Spleen (tissue), 11 donors: ENCODE measurements around the gene MYOF. TPM values are rescaled to one million over a fixed set of nuclear protein-coding genes. Genes with fewer than 3 reads are reported as not detected.

Experiments used
- DNase-seq: peaks from one replicate; pipeline ENCODE4 v3.0.0-alpha.2; 2020
- H3K27ac ChIP-seq, 8 donors: fragments of 200-600 bp; sonication (generic) in 7 of 8; 1 replicate in 4 of 8; 2 replicates in 4 of 8; pipeline versions ENCODE4 v1.5.0 to v1.8.0; 2016 to 2021; ENCODE audit warnings: inconsistent platforms in 4 of 8, mild to moderate bottlenecking in 4 of 8, moderate library complexity in 1 of 8
- H3K27me3 ChIP-seq, 7 donors: fragments of 200-600 bp; sonication (generic) in 6 of 7; replicated peaks in 1 of 7; 1 replicate in 4 of 7; 2 replicates in 3 of 7; pipeline versions ENCODE4 v1.5.0 to v1.8.0; 2016 to 2021; ENCODE audit warnings: inconsistent platforms in 3 of 7, mild to moderate bottlenecking in 1 of 7
- H3K36me3 ChIP-seq, 6 donors: fragments of 200-600 bp; sonication (generic) in 5 of 6; 1 replicate in 4 of 6; 2 replicates in 2 of 6; pipeline versions ENCODE4 v1.5.0 to v1.8.0; 2016 to 2021; ENCODE audit warnings: inconsistent platforms in 2 of 6
- H3K4me1 ChIP-seq, 6 donors: fragments of 200-600 bp; sonication (generic) in 5 of 6; 1 replicate in 3 of 6; 2 replicates in 3 of 6; pipeline versions ENCODE4 v1.5.0 to v1.8.0; 2016 to 2021; ENCODE audit warnings: inconsistent platforms in 3 of 6
- H3K4me3 ChIP-seq, 8 donors: fragments of 200-600 bp; sonication (generic) in 7 of 8; 1 replicate in 4 of 8; 2 replicates in 4 of 8; pipeline versions ENCODE4 v1.5.0 to v1.8.0; 2016 to 2021; ENCODE audit warnings: inconsistent platforms in 4 of 8, mild to moderate bottlenecking in 4 of 8, moderate library complexity in 2 of 8
- H3K9me3 ChIP-seq, 8 donors: fragments of 200-600 bp; sonication (generic) in 7 of 8; 1 replicate in 4 of 8; 2 replicates in 4 of 8; pipeline versions ENCODE4 v1.5.0 to v1.8.0; 2016 to 2021; ENCODE audit warnings: inconsistent platforms in 4 of 8
- POLR2A ChIP-seq, 3 donors: fragments of 450-650 bp; IDR thresholded peaks; one replicate each; pipeline ENCODE4 v1.5.1; 2017; ENCODE audit warnings: antibody characterized with exemption in 3 of 3, mild to moderate bottlenecking in 1 of 3
- POLR2AphosphoS5 ChIP-seq, 3 donors: sonication (generic); formaldehyde crosslinking; IDR thresholded peaks; one replicate each; pipeline ENCODE4 v1.5.1; 2017; ENCODE audit warnings: antibody characterized with exemption in 3 of 3
- WGBS, 5 donors: extraction: QIAGEN DNeasy Blood & Tissue Kit in 3 of 5; methylation state at CpG; one replicate each; pipeline versions ENCODE4 v1.1.5 to v1.1.7; 2013 to 2018; 5-methylcytosine and 5-hydroxymethylcytosine counted together
- intact Hi-C: fragments of 100-400 bp; cut with DNase I; formaldehyde crosslinking; loops from one replicate; pipeline ENCODE4 v1.15.0; 2023; ENCODE audit warnings: low total_unique reads
- polyA plus RNA-seq, 3 donors: library from polyadenylated mRNA; stranded (reverse); fragments of 200-250 nt; gene quantifications; one replicate each; pipeline ENCODE4 v1.2.1, GENCODE V29; 2013
- total RNA-seq, 7 donors: library from RNA; depleted of rRNA in 3 of 7; stranded (reverse); fragments of >200 nt in 3 of 7; fragmentation: NEBNext Ultra II Directional in 4 of 7; extraction: Animal tissue kit (Norgen Biotek cat#: 25700) in 4 of 7; gene quantifications; one replicate each; pipeline versions ENCODE4 v1.1.0 to v1.2.1, GENCODE V29; 2016 to 2021
- TF ChIP-seq, protein P1 (sequence below), 11 experiments: fragments of 200-600 bp in 7 of 11; fragments of 450-650 bp in 4 of 11; sonication (generic) in 4 of 11; IDR thresholded peaks in 8 of 11; conservative IDR thresholded peaks in 3 of 11; 1 replicate in 7 of 11; 2 replicates in 4 of 11; pipeline versions ENCODE4 v1.4.0 to v1.8.0; 2016 to 2021; ENCODE audit warnings: antibody characterized with exemption in 11 of 11, inconsistent platforms in 4 of 11, mild to moderate bottlenecking in 1 of 11
- donor health status: healthy with polysubstance abuse.
- donor health status: DM: no; HTN: no; CAD: no; lungs with moderate emphysema.
- donor health status: DM: no; HTN: no; CAD: no.
- donor health status: Bipolar disorder and iron deficiency.
- donor health status: healthy.
- donor health status: DM: no; HTN: no; CAD: no.
- donor health status: DM: yes; HTN: yes; CAD: no.

MYOF gene
- total and polyA plus RNA-seq, 10 donors: 1.5 to 50.8 (median 20.9) TPM

DNA sequence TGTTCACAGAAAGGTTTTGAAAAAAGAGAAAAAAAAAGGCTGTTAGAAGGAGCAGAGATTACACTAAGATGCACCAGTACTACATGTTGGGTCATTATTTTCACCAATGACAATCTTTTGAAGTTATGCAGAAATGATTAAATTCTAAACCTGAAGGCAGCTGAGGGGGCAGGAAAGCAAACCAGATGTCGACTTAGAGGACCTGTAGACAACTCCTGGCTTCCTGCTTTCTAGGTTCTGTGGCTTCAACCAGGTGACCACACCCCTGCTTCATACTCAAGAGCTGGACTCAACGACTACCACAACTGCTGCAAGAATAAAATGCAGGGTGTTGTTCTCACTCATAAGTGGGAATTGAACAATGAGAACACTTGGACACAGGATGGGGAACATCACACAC, 30.0 kb downstream of the MYOF start:
- intact Hi-C loops: no loop called here
- Histone ChIP-seq H3K9me3 (no peaks in the 10 kb centered on the region), H3K4me1 (no peaks in the 10 kb centered on the region), H3K4me3 (no peak overlapping the region), H3K36me3 (no peaks in the 10 kb centered on the region), H3K27ac (no peak overlapping the region), H3K27me3 (no peaks in the 10 kb centered on the region)
- no peak for DNase-seq
- no peak for TF ChIP-seq POLR2AphosphoS5 (IDR thresholded peaks at IDR 0.05)
- TF ChIP-seq, protein P1, sequence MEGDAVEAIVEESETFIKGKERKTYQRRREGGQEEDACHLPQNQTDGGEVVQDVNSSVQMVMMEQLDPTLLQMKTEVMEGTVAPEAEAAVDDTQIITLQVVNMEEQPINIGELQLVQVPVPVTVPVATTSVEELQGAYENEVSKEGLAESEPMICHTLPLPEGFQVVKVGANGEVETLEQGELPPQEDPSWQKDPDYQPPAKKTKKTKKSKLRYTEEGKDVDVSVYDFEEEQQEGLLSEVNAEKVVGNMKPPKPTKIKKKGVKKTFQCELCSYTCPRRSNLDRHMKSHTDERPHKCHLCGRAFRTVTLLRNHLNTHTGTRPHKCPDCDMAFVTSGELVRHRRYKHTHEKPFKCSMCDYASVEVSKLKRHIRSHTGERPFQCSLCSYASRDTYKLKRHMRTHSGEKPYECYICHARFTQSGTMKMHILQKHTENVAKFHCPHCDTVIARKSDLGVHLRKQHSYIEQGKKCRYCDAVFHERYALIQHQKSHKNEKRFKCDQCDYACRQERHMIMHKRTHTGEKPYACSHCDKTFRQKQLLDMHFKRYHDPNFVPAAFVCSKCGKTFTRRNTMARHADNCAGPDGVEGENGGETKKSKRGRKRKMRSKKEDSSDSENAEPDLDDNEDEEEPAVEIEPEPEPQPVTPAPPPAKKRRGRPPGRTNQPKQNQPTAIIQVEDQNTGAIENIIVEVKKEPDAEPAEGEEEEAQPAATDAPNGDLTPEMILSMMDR (IDR thresholded peaks at IDR 0.05 in 8 of 11, conservative IDR thresholded peaks at IDR 0.05 in 3 of 11): no peak
- no peak for TF ChIP-seq POLR2A (IDR thresholded peaks at IDR 0.05)
- WGBS, 5 donors: 20 to 40% (median 30%) methylated on average over 2 of the region's 2 CpGs

GRCh38 chr10:93451244-93451947, 30.7 kb downstream of the MYOF start:
- TF ChIP-seq POLR2AphosphoS5 (IDR thresholded peaks at IDR 0.05) (no peak), POLR2A (IDR thresholded peaks at IDR 0.05) (no peak)
- TF ChIP-seq, protein P1 (IDR thresholded peaks at IDR 0.05 in 8 of 11, conservative IDR thresholded peaks at IDR 0.05 in 3 of 11): no peak
- no peaks in the 10 kb centered on the region for H3K4me1 ChIP-seq
- H3K9me3 ChIP-seq: no peaks in the 10 kb centered on the region
- no peaks in the 10 kb centered on the region for H3K36me3 ChIP-seq
- no peak overlapping the region for H3K27ac ChIP-seq
- no peak overlapping the region for H3K4me3 ChIP-seq
- no peak for DNase-seq
- 75 to 87% (median 79%) methylated on average over 7 of the region's 7 CpGs for WGBS, 5 donors
- intact Hi-C loops: no loop called here
- no peaks in the 10 kb centered on the region for H3K27me3 ChIP-seq

- Histone ChIP-seq H3K9me3 (no peaks in the 10 kb centered on the region), H3K36me3 (no peaks in the 10 kb centered on the region), H3K27me3 (no peaks in the 10 kb centered on the region), H3K4me3 (no peak overlapping the region), H3K4me1 (peaks cover 0 to 12% (median 0%) of the 10 kb centered on the region in 6 donors), H3K27ac (no peak overlapping the region)
- WGBS, 5 donors: 34 to 58% (median 49%) methylated on average over 3 of the region's 3 CpGs
- TF ChIP-seq POLR2AphosphoS5 (IDR thresholded peaks at IDR 0.05): no peak
- TF ChIP-seq POLR2A (IDR thresholded peaks at IDR 0.05): no peak
- TF ChIP-seq, protein P1 (IDR thresholded peaks at IDR 0.05 in 8 of 11, conservative IDR thresholded peaks at IDR 0.05 in 3 of 11): no peak
- intact Hi-C loops: no loop called here
- DNase-seq: no peak
Measured at GRCh38 chr10:93447970-93448369, 34.2 kb downstream of the MYOF start.

GRCh38 chr10:93447019-93447418, 35.1 kb downstream of the MYOF start:
- TF ChIP-seq POLR2AphosphoS5 (IDR thresholded peaks at IDR 0.05) (no peak), POLR2A (IDR thresholded peaks at IDR 0.05) (no peak)
- TF ChIP-seq, protein P1 (IDR thresholded peaks at IDR 0.05 in 8 of 11, conservative IDR thresholded peaks at IDR 0.05 in 3 of 11): no peak
- H3K27ac ChIP-seq: no peak overlapping the region

More at GRCh38 chr10:93447019-93447418, 35.1 kb downstream of the MYOF start:
- DNase-seq: no peak
- H3K4me1 ChIP-seq: peaks cover 0 to 18% (median 4%) of the 10 kb centered on the region in 6 donors
- intact Hi-C loops: no loop called here
- no peaks in the 10 kb centered on the region for H3K9me3 ChIP-seq
- no peaks in the 10 kb centered on the region for H3K27me3 ChIP-seq
- WGBS, 5 donors: 74 to 81% (median 79%) methylated on average over 6 of the region's 6 CpGs
- H3K36me3 ChIP-seq: no peaks in the 10 kb centered on the region
- no peak overlapping the region for H3K4me3 ChIP-seq
